GM21576 (cell line): Measurements from ENCODE around the gene WDR70.
"Not testable (repeated sequence)": the region's sequence is repeated elsewhere in the genome, so short reads cannot be mapped to it uniquely, and the experiment has no call there.

ENCODE experiments used
- ATAC-seq: cut with Tn5 transposase; IDR thresholded peaks from one replicate; pipeline ENCODE4 v1.9.1; 2021; ENCODE audit warnings: mild to moderate bottlenecking, moderate library complexity; ENCODE audit not compliant: unreplicated experiment

Gene WDR70

GRCh38 chr5:37511646-37512045 is 132.5 kb downstream of the WDR70 start:
- ATAC-seq, result no peak

- ATAC-seq, result no peak
Measured at GRCh38 chr5:37514946-37515345, 135.8 kb downstream of the WDR70 start.

GRCh38 chr5:37517686-37518085 is 138.6 kb downstream of the WDR70 start:
- no peak for ATAC-seq

- ATAC-seq, result not testable (repeated sequence)
Measured at GRCh38 chr5:37518356-37518755, 139.2 kb downstream of the WDR70 start.

- ATAC-seq, result no peak
Measured at GRCh38 chr5:37519304-37519703, 140.2 kb downstream of the WDR70 start.

- no peak for ATAC-seq
Measured at GRCh38 chr5:37519807-37520206, 140.7 kb downstream of the WDR70 start.

- no peak for ATAC-seq
Measured at GRCh38 chr5:37520811-37521210, 141.7 kb downstream of the WDR70 start.

GRCh38 chr5:37532976-37533740 is 154.0 kb downstream of the WDR70 start:
- ATAC-seq, result no peak

- ATAC-seq, result no peak
Measured at GRCh38 chr5:37533851-37534250, 154.7 kb downstream of the WDR70 start.

- ATAC-seq, result no peak
Measured at GRCh38 chr5:37539459-37539858, 160.3 kb downstream of the WDR70 start.

- no peak for ATAC-seq
Measured at GRCh38 chr5:37543216-37543615, 164.1 kb downstream of the WDR70 start.

- ATAC-seq, result no peak
Measured at GRCh38 chr5:37549411-37549810, 170.3 kb downstream of the WDR70 start.

- no peak for ATAC-seq
Measured at GRCh38 chr5:37552161-37552560, 173.0 kb downstream of the WDR70 start.

- no peak for ATAC-seq
Measured at GRCh38 chr5:37552770-37553719, 173.9 kb downstream of the WDR70 start.

- no peak for ATAC-seq
Measured at GRCh38 chr5:37553720-37554404, 174.7 kb downstream of the WDR70 start.

- ATAC-seq, result no peak
Measured at GRCh38 chr5:37554405-37554739, 175.3 kb downstream of the WDR70 start.

GRCh38 chr5:37554938-37555337 is 175.8 kb downstream of the WDR70 start:
- no peak for ATAC-seq

- no peak for ATAC-seq
Measured at GRCh38 chr5:37557734-37558293, 178.7 kb downstream of the WDR70 start.

- ATAC-seq, result no peak
Measured at GRCh38 chr5:37565062-37565670, 186.0 kb downstream of the WDR70 start.

- no peak for ATAC-seq
Measured at GRCh38 chr5:37567566-37567965, 188.4 kb downstream of the WDR70 start.
